Bronchial epithelial cell (primary cell): Measurements from ENCODE around the gene MED25. TPM values are rescaled to one million over a fixed set of nuclear protein-coding genes. Genes with fewer than 3 reads are reported as not detected.

Experiments used
- DNase-seq: peaks from one replicate; pipeline ENCODE4 v3.0.0-alpha.2; 2010; ENCODE audit warnings: low read depth
- FAIRE-seq: peaks from 2 replicates; lab custom pipeline; 2011; peaks lifted over from hg19 to GRCh38; lab: Jason Lieb, UNC
- H3K27me3 ChIP-seq: 2 replicates; pipeline ENCODE4 v1.5.1; 2011; ENCODE audit warnings: low read length; ENCODE audit not compliant: control insufficient read depth, insufficient read depth
- H3K36me3 ChIP-seq: 2 replicates; pipeline ENCODE4 v1.5.1; 2011; ENCODE audit warnings: low read length; ENCODE audit not compliant: control insufficient read depth, insufficient read depth
- H3K4me3 ChIP-seq: 2 replicates; pipeline ENCODE4 v1.5.1; 2011; ENCODE audit warnings: mild to moderate bottlenecking, low read depth, low read length, control low read depth
- CTCF ChIP-seq: IDR thresholded peaks from 2 replicates; pipeline ENCODE4 v1.5.1; 2011; ENCODE audit warnings: mild to moderate bottlenecking, moderate library complexity, low read length, control low read depth, inconsistent platforms; ENCODE audit not compliant: insufficient read depth, severe bottlenecking
- total RNA-seq: library from RNA; depleted of rRNA; stranded (reverse); fragments of >200 nt; gene quantifications from 2 replicates; pipeline ENCODE4 v1.2.1, GENCODE V29; 2014

MED25 gene
- total RNA-seq, 1 donor from 2014 or later: 8.2 TPM

GRCh38 chr19:49774969-49775368 lies 43.1 kb upstream of the MED25 start:
- DNase-seq (no peak), FAIRE-seq (no peak)
- peaks cover 3% of the 10 kb centered on the region for H3K36me3 ChIP-seq

GRCh38 chr19:49775742-49776370 lies 42.2 kb upstream of the MED25 start:
- Histone ChIP-seq H3K36me3 (peaks cover 5% of the 10 kb centered on the region), H3K27me3 (no peaks in the 10 kb centered on the region), H3K4me3 (no peak overlapping the region)
- DNase-seq (no peak), FAIRE-seq (no peak)
- TF ChIP-seq CTCF: no peak

More at GRCh38 chr19:49774969-49775368, 43.1 kb upstream of the MED25 start:
- no peaks in the 10 kb centered on the region for H3K27me3 ChIP-seq
- H3K4me3 ChIP-seq: no peak overlapping the region
- no peak for TF ChIP-seq CTCF

GRCh38 chr19:49776371-49776764 lies 41.7 kb upstream of the MED25 start:
- no peak for FAIRE-seq
- no peak for TF ChIP-seq CTCF
- DNase-seq: no peak
- Histone ChIP-seq H3K4me3 (no peak overlapping the region), H3K27me3 (no peaks in the 10 kb centered on the region), H3K36me3 (peaks cover 5% of the 10 kb centered on the region)

- DNase-seq: no peak
- FAIRE-seq: no peak
- Histone ChIP-seq H3K27me3 (no peaks in the 10 kb centered on the region), H3K36me3 (peaks cover 5% of the 10 kb centered on the region), H3K4me3 (no peak overlapping the region)
- TF ChIP-seq CTCF: no peak
These were observed 38.1 kb upstream of the MED25 start for GRCh38 chr19:49779731-49780555.

- FAIRE-seq: no peak
- DNase-seq: no peak
- no peak for TF ChIP-seq CTCF
- Histone ChIP-seq H3K27me3 (no peaks in the 10 kb centered on the region), H3K36me3 (peaks cover 5% of the 10 kb centered on the region), H3K4me3 (no peak overlapping the region)
These were observed 37.2 kb upstream of the MED25 start for GRCh38 chr19:49780861-49781260.
